Effector CD8-positive, alpha-beta T cell (primary cell): ENCODE measurements around the gene ZNF778.
A peak's percentile ranks its signal among the peaks of the same experiment; 100 is the strongest.

Experiments used
- DNase-seq: peaks from one replicate; lab custom pipeline; 2025; lab: John Stamatoyannopoulos, UW

Gene ZNF778

DNA sequence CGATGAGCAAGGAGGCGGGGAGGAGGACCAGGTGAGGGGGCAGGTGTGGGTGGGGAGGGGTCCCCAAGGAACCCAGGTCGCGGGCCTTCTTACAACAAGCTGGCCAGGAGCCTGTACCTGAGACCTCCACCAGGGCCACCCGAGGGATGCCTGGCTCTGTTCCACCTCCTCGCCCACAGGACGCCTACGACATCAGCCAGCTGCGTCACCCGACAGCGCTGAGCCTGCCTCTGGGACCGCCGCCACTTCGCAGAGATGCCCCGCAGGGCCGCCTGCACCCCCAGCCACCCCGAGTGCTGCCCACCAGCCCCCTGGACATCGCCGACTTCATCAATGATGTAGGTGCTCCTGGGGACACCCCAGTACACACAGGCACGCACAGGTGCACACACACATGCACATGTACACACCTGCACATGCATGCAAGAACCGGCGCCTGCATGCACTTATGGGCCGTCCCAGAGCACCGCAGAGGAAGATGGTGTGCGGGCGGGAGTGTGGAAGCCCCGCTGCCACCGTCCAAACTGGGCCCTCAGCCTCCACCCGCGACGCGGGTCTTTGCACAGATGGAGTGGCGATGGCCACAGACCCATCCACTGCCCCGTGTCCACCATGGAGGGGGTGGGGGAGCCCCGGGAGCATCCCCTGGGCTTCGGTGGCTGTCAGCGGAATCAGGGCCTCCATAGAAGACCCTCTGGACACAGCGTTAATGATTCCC is 23.8 kb upstream of the ZNF778 start:
- DNase-seq, result no peak

DNA sequence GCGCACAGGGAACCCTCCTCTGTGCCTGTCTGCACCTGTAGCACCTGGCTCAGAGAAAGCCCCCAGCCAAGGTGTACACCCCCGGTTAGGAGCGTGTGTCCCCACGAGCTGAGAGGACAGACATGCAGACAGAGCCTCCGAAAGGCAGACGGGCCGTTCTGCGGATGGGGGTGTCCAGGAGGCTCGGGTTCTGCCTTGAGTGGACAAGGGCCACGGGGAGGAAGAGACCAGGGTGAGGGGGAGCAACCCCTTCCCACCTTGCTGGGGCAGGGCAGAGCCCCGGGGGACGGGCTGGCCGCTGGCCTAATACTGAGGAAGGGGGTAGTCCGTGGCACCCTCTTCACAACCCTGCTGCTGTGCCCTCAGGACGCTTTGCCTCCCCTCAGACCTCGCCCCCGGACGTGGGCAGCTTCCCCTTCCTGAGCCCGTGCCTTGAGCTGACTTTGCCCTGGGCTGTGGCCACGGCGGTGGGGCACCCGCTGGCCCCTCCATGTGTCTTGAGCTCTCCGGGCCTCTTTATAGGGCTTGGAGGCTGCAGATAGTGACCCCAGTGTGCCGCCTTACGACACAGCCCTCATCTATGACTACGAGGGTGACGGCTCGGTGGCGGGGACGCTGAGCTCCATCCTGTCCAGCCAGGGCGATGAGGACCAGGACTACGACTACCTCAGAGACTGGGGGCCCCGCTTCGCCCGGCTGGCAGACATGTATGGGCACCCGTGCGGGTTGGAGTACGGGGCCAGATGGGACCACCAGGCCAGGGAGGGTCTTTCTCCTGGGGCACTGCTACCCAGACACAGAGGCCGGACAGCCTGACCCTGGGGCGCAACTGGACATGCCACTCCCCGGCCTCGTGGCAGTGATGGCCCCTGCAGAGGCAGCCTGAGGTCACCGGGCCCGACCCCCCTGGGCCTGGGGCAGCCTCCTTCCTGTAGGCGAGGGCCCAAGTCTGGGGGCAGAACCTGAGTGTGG is 22.9 kb upstream of the ZNF778 start:
- no peak for DNase-seq

DNA sequence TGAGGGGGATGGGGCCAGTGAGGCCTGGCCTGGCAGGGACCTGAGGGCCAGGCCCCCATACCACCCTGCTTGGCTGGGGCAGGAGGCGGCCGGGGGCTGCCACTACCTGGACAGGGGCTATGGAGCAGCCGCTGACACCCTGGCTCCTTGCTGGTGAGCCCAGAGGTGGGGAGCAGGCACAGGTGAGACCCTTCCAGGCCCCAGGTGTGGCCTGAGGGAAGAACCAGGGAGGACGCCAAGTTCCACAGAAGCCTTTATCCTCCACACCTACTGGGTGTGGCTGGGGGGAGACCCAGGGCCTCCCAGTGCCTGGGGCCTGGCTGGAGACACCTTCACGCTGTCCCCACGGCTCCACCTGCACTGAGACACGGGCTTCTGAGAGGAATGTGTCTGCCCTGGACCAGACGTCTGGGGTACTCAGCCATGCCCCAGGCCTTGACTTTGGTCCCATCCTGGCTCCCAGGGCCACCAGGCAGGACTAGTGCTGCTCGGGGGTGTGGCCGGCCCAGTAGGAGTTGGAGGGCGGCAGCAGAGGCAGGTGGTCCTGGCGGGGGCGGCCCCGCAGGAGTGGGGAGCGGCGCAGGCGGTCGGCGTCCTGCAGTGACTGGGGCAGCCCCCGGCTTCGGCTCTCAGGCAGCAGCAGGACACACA is 21.9 kb upstream of the ZNF778 start:
- no peak for DNase-seq

DNA sequence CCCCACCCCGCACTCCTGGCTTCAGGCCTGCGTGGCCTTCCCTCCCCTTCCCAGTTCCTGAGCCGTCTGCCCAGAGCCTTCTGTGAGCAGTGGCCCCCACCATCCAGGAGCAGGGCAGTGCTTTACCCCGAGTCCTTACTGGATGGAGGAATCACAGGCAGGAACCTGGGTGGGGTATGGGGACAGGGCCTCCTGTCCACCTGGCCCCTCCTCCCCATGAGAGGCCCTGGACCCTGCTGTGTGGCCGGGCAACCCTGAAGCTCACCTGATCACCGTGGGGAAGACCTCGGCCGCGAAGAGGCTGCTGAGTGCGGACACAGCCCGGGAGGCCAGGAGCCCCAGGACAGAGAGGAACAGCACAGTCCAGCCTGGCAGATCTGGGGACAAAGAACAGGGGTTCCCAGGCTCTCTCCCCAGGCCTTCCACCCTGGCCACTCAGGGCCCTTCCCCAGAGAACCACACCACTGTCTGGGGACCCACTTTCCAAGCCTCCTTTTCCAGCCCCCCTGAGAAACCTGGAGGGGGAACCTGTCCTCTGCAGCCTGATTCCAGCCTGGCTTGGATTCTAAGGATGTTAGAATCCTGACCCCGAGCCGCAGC is 20.4 kb upstream of the ZNF778 start:
- DNase-seq, result no peak

DNA sequence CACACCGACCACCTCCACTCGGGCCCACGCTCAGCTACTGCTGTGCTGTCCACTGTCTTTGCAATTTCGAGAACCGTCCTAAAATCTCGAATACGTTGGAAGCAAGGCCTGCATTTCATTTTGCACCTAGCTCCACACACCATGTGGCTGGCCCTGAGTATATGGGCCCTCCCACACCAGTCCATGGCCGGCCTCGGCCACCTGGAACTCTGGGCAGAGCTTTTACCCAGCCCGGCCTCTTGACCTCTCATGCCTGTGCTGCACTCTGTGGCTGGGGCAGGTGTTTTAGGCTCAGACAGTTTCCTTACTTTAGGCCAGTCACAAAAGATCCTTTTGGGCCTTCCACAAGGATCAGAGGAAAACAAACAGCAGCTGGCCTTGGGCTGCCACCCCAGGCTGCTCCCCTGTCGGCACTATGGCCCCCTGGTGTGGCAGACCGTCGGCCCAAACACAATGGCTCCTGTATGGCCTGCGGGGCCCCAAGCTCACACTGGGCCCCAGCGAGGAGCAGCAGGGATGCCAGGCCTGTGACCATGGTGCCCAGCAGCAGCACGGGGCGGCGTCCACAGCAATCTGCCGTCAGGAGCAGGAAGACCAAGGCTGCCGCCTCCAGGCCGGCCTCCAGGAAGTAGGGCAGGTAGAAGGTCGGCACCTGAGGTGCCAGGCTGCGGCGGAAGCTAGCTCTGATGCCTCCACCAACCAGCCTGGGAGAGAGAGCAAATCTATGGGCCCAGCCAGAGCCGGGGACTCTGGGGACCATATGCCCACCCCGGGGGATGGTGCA is 19.7 kb upstream of the ZNF778 start:
- no peak for DNase-seq

DNA sequence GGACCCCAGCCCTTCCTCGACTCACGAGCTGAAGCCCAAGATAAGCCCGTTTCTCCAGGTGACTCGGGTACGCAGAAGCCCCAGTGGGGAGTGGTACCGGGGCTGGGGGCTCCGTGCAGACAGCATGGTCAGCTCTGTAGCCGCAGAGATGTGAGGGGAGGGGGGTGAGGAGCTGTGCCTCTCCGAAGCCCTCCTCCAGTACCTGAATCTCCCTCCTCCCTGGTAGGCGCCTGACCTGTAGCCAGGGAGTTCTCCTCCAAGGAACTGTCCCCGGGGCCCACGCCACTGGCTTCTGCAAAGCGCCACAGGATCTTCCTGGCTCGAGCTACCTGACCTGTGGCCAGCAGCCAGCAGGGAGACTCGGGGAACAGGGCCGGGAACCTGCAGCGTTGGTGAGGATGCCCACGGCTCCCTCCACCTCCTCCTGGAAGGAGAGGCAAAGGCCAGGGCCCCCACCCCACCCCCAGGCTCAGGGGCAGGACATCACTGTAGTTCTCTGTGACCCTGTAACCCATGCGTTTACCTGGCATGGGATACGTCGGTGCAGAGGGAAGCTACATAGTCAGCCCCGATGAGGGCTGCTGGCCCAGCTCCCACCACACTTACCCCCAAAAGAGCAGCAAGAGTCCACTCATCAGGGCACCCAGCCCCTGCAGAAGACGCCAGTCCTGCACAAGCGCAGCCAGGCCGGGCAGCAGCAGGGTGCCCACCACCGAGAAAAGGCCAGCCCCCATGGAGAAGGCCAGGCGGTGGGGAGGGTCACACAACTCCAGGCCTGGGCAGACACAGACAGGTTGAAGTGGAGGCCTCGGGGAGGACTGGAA is 18.9 kb upstream of the ZNF778 start:
- no peak for DNase-seq

DNA sequence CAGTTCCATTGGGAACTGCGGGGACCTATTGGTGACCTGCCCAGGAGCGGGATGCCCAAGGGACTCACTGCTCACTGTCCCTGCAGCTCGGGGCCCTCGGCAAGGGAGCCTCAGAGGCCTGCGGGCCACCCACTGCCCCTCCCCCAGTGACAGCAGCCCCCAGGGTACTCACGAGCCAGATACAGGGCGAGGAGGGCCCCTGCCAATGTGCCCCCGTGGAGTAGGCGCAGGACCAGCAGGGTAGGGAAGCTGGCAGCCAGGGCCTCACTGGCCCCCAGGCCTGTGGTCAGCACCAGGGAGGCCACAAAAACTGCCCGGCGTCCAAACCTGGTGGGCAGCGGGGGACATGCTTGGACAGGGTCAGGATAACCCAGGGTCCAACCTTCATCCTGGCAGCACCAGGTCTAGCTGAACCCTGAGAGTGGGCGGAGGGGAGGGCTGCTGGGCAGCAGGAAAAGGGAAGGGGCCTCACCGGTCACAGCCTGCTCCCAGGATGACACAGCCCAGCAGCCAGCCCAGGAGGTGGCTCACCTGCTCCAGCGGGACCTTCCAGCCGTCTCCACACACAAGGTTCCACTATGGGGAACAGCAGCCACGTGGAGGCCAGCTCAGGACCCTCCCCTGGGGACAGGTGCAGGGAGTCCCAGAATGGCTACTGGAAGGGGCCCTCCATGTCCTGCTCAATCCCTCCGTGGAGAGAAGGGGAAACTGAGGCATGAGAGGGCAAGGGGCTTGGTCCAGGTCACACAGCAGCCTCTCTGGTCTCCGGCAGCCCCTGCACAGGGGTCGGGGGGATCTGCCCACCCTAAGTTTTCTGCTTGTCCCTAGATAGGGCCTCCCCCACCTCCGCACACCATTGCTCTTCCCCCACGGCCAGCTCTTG is 18.0 kb upstream of the ZNF778 start:
- no peak for DNase-seq

DNA sequence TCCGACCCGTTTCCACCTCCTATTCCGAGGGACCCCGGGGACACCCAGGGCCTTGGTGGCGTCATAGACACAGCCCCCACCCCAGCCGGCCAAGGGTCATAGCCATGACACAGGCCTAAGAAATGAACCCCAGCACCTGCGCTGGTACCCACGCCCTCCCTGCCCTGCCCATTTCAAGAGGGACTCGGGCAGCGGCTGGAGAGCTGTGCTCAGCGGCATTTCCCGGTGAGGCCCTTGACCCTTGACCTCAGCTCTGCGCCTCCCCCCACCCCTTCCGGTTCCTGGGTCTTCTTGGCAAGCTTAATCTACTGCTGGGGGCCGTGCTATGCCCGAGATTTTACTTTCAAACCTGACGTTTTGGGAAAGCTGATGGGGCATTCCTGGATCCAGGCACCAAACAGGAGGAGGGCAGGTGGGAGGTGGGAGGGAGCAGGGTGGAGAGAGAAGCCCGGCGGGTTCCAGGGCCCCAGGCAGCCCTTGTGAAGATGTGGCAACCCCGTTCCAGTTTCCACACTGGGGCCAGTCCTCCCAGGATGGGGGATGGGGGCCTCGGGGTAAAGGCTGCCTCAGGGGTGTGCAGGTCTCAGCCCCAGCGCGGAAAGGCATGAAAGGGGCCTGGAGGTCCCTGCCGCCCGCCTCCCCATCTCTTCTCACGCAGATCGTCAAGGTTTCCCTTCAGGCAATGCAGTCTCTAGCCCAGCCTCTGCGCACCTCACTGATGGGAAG is 17.2 kb upstream of the ZNF778 start, which contains the start of gene SLC22A31:
SLC22A31 (minus strand) TSS at position 414 of the 726 bp plus-strand sequence; CDS start at position 378, 36 bp downstream.
- DNase-seq, result no peak

DNA sequence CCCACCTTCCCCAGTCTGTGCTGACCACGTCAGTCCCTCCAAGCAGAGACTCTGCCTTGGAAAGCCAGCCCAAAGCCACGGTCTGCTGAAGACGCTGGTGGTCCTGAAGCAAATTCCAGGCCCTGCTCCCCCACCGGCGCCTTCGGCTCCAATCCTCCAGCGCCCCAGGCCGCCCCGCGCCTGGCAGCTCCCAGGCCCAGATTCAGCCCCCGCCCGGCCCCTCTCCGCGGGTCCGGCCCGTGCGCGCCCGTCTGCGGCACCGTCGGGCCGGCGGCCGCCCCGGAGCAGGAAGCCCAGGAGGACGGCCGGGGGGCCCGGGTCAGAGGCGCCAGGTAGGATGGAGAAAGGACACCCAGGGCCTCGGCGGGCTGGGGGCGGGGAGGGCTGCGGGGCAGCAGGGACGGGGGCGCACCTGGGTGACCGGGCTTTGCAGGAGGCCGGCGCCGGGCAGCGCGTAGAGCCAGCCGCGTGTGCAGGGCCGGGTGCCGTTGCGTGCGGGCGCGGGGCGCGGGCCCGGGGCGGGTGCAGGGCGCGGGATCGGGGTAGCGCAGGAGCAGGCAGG is 16.6 kb upstream of the ZNF778 start:
- no peak for DNase-seq

DNA sequence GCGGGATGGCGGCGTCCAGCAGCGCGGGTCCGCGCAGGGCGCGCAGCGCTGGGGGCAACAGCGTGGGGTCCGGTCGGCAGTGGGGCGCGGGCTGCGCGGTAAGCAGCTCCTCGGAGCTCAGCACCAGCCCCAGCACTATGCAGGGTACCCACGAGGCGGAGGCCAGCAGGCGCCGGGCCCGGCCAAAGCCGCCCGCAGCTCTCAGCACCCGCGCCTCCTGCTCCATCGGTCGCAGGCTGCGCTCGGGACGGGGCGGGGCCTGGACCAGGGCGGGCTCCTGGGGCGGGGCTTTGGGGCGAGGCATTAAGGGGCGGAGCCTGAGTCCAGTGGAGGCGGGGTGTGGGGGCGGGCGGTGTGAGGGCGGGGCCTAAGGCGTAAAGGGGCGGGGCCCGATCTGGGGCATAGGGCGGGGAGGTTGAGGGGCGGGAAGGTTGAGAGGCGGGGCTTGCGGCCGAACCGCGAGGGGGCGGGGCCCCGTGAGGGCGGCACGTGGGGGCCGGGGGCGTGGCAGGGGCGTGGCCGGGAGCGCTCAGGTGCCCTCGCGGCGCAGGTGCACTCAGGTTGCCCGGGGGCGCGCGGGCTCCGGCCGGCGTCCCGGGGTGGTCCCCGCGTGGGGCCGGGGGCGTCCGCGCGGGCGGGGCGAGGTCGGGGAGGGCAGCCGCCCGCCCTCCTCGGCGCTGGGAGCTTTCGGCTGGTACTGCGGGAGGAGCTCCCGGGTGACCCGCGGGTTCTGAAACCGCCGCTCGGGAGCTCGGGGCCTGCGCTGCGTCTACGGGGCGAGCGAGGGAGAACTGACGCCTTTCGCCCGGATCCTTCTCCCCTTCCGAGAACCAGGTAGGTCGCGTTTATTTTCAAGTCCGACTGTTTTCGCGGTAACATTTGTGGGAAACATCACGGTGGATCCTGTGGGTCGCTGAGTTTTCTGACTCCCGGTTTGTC is 15.8 kb upstream of the ZNF778 start:
- DNase-seq, result peak; percentile 77

DNA sequence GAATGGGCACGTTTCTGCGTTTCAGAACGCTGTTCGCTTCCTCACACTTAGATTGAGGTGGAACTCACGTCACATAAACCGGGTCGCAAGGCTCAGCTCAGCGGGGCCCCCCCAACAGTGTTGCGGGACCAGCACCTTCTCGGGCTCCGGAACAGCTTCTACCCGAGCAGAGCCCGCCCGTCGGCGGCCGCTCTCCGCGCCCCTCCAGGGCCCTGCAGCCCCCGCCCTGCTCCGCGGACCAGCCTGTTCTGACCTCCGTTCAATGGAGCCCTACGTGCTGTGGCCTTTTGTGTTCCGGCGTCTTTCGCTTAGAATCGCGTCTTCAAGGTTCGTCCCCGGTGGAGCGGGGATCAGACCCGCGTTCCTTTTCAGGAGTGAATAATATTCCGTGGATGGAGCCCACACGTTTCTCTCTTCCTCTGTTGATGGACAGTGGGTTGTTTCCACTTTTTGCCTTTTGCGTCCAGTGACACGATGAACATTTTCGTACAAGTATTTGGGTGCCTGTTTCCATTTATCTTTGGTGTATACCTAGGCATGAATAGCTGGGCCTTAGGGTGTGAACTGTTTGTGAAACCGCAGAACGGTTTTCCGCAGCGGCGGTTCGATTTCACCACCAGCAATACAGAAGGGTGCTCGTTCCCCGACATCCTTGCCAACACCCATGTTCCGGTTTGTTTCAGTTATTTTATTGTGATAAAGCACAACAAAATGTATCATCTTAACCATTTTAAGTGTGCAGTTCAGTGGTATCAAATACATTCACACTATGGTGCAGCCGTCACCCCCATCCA is 14.9 kb upstream of the ZNF778 start:
- no peak for DNase-seq

DNA sequence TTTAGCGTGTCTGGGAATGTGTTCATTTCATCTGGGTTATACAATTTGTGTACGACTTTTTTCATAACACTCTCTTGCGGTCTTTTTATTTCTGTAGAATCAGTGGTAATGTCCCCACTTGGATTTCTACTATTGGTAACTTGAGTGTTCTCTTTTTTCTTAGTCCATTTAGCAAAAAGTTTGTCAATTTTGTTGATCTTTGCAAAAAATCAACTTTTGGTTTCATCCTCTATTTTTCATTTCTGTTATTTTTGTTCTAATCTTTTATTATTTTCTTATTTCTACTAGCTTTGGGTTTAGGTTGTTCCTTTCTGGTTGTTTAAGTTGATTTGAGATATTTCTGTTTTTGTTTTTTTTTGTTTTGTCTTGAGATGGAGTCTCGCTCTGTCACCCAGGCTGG is 9.5 kb upstream of the ZNF778 start:
- no peak for DNase-seq

DNA sequence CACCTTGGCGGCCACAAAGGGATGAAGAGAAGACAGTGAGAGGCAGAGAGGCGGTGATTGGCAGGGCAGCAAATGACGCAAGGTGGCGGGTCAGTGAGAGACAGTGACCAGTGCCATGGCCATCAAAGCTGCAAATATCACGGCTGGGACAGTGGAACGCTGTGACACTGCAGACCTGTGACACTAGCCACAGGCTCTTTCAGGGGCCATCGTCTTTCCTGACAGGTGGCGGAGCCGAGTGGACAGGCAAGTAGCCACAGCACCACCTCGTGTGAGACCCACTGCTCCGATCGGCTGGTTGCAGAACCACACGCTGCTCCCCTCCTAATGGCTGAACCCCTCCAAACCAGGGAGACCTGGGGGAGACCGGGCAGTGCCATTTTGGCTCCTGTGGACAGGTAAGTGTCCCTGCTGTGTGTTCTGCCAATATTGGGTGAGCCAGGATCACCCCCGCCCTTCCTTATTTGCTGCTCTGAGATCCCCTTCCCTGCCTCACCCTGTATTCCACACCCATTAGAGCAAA is 7.9 kb upstream of the ZNF778 start:
- DNase-seq, result no peak

DNA sequence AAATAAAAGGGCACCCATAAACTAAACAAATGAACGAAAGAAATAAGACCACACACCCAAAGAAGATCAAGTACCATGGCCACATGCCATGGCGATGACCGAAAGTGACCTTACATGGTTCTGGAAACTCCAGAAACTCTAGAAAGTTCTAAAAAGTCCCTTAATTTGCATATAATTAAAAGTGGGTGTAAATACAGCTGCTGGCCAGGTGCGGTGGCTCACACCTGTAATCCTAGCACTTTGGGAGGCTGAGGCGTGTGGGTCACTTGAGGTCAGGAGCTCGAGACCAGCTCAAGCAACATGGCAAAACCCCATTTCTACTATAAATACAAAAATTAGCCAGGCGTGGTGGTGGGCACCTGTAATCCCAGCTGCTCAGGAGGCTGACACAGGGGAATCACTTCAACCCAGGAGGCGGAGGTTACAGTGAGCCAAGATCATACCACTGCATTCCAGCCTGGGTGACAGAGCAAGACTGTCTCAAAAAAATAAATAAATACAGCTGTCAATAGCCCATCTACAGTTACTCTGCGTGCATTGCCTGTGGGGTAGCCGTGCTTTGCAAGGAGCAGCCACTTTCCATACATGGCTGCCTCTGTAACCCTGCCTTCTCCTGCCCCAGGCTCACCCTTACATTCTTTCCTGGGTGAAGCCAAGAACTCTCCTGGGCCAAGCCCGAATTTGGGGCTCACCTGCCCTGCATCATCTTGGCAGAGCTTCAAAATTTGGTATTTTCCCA is 7.2 kb upstream of the ZNF778 start:
- DNase-seq, result no peak

DNA sequence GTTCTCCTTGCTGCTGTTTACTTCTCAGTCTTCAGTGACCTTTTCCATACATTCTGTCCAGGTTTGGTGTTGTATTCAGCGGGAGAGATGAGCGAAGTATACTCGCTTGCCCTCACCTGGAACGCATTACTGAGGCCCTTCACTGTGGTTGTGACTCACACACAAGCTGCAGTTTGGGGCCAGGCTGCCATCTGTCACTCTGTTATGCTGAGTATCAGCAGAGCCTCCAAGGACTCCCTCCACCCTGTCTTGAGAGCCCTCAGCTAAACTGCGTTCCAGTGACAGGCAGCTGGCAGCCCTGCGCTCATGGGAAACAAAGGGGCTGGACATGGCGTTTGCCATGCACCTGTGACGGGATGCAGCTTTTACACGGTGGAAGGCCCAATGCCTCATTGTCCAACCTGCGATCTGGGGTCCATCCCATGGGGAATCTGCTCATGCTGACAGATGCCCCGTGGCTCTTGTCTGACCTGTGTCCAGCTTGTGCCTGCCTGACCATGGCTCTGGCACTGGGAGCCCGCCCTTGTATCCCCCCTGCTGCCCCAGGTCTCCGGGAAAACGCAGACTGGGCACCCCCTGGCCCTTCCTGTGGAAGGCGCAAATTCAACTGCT is 6.5 kb upstream of the ZNF778 start:
- DNase-seq, result no peak
